GM12891 (cell line): Measurements from ENCODE around the gene ZNF626.

ENCODE experiments used
- POLR2A ChIP-seq: IDR thresholded peaks from 2 replicates; pipeline ENCODE4 v1.6.1; 2011; ENCODE audit warnings: low read depth, low read length, control low read depth
- POLR2AphosphoS5 ChIP-seq: IDR thresholded peaks from 2 replicates; pipeline ENCODE4 v1.6.1; 2011; ENCODE audit warnings: low read depth, low read length, control low read depth
- POU2F2 ChIP-seq: IDR thresholded peaks from 2 replicates; pipeline ENCODE4 v1.6.1; 2011; ENCODE audit warnings: low read depth, mild to moderate bottlenecking, control low read depth, low read length, moderate library complexity
- TAF1 ChIP-seq: IDR thresholded peaks from 2 replicates; pipeline ENCODE4 v1.6.1; 2011; ENCODE audit warnings: low read depth, low read length, control low read depth

DNA sequence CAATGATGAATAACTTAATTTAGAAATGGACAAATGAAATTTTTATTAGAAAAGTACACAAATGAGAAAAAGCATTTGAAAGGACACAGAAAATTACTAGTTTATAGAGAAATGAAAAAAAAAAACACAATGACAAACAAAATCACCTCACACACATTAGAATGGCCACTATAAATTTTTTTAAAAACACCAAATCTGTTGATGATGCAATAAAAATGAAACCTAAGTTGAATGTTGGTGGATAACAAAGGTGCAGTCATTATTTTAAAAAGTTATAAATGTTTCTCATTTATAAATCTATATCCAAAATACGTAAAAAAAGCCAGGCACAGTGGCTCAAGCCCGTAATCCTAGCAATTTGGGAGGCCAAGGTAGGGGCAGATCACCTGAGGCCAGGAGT is 20.8 kb downstream of the ZNF626 start:
- TF ChIP-seq POLR2AphosphoS5 (no peak), POLR2A (no peak), TAF1 (no peak), POU2F2 (no peak)
